ENCODE measurements around the gene RPL3.

Gene RPL3

GRCh38 chr22:39280250-39280649 lies 39.2 kb downstream of the RPL3 start:
- DNase-seq = no peak

GRCh38 chr22:39279170-39279850 lies 40.1 kb downstream of the RPL3 start:
- DNase-seq = no peak

- DNase-seq = no peak
Measured at GRCh38 chr22:39278040-39278439, 41.4 kb downstream of the RPL3 start.

GRCh38 chr22:39277142-39277607 lies 42.2 kb downstream of the RPL3 start:
- no peak for DNase-seq

GRCh38 chr22:39276440-39277141 lies 42.8 kb downstream of the RPL3 start:
- DNase-seq = no peak

GRCh38 chr22:39275814-39276439 lies 43.5 kb downstream of the RPL3 start:
- no peak for DNase-seq

GRCh38 chr22:39273950-39274887 lies 45.2 kb downstream of the RPL3 start:
- no peak for DNase-seq

- DNase-seq = no peak
Measured at GRCh38 chr22:39270792-39271191, 48.6 kb downstream of the RPL3 start.

GRCh38 chr22:39270280-39270679 lies 49.1 kb downstream of the RPL3 start:
- no peak for DNase-seq

GRCh38 chr22:39269095-39269790 lies 50.2 kb downstream of the RPL3 start:
- DNase-seq = no peak

GRCh38 chr22:39268645-39269044 lies 50.8 kb downstream of the RPL3 start:
- no peak for DNase-seq

- no peak for DNase-seq
Measured at GRCh38 chr22:39267974-39268373, 51.4 kb downstream of the RPL3 start.

- DNase-seq = no peak
Measured at GRCh38 chr22:39266398-39267030, 52.9 kb downstream of the RPL3 start.

- DNase-seq = no peak
Measured at GRCh38 chr22:39265143-39265886, 54.1 kb downstream of the RPL3 start.

- no peak for DNase-seq
Measured at GRCh38 chr22:39264349-39265038, 54.9 kb downstream of the RPL3 start.

- no peak for DNase-seq
Measured at GRCh38 chr22:39263626-39264348, 55.6 kb downstream of the RPL3 start.
